Activated T-cell treated with anti-CD3 and anti-CD28 coated beads, Interleukin-2, amount 50 U/mL, for 1 hour (primary cell): ENCODE results near the gene TNP2.

ENCODE experiments used
- DNase-seq: peaks from one replicate; pipeline ENCODE4 v3.0.0-alpha.2; 2020

The TNP2 gene

DNA sequence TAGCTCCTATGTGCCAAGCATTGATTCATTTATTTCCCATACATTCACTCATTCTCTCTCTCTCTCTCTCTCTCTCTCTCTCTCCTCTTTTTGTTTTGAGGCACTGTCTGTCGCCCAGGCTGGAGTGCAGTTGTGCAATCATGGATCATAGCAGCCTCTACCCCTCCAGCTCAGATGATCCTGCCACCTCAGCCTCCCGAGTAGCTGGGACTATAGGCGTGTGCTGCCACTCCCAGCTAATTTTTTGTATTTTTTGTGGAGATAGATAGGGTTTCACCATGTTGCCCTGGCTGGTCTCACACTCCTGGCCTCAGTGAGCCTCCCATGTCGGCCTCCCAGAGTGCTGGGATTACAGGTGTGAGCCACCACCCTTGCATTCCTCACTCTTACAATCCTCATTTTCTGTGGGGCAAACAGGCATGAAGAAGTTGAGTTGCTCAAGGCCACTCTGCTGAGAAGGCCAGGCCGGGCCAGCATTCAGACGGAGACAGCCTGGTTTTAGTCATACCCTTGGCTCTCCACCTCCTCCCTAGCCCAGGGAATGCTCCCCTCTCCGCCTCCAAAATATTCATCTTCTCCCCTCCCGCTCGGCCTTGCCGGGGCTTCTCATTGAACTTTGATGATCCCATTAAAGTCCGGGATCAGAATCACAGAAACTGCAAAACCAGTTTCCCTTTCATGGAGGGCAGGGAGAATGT lies 7.9 kb upstream of the TNP2 start:
- no peak for DNase-seq

- DNase-seq = no peak
Measured at GRCh38 chr16:11276143-11276895, 7.2 kb upstream of the TNP2 start, which contains the start of gene PRM2. PRM2 (minus strand) TSS chr16:11276480; CDS start chr16:11276370, 110 bp downstream.

GRCh38 chr16:11274964-11275363 lies 5.8 kb upstream of the TNP2 start:
- no peak for DNase-seq

DNA sequence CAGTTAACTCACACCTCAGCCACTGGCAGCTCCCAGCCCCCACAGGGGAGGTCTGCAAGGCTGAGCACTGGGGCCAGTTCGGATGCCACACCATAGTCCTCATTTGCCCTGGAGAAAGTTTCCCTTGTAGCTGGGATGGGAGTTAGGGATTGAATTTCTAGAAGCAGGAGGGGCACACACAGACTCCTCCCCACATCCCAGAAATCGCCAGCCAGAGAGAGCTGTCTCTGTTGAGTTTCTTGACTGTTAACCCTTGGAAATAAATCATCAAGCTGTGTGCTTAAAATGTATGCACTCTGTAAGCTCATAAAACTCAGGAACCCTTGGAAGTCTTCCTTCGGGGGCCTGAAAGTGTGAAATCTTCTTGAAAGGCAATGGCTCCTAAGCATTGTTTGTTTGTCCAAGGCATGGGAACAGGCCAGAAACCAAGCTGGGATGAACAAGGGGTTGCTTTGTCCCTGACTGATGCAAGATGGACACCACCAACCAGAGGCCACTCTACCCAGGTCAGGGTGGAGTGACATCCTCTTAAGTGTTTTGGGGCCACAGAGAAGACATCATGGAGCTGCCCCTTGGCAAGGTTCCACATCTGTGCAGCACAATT lies 4.7 kb upstream of the TNP2 start:
- no peak for DNase-seq

GRCh38 chr16:11272921-11273720 lies 4.0 kb upstream of the TNP2 start, which contains the start of gene PRM3:
PRM3 (minus strand) TSS chr16:11273629; CDS start chr16:11273595, 34 bp downstream.
- no peak for DNase-seq

DNA sequence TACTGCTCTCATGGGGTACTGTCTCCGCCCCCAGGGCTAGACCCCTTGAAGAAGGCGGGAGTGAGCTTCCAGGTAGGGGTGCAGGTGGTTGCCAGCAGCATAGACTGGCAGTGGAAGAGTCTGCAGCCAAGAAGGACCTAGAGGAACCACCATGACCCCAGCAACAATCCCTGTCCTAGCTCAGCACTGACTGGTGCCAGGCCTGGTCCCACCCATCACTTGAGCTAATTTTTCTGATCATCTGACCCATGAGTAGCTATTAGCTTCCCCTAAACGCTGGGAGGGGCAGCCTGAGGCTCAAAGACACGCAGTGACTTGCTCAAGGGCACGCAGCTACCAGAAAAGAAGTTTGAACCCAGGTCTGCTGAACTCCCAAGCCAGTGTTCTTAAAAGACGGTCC lies 3.4 kb upstream of the TNP2 start:
- no peak for DNase-seq

DNA sequence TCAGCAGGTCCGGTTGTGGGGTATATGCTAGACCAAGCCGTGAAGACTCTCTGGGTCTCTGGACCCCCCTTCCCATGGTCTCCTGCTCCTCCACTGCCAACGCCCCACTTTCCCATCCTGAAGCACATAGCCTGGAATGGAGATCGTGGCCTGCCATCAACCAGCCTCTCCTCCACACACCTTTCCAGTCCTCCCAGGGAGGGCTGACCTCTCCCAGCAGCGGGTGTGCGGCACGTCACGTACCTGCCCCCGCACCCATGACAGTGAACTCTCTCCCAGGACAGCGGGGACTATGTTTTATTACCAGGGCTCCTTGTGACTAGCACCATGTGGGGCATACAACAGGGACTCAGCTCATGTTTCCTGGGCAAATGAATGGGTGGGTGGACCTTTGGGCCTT lies 2.5 kb upstream of the TNP2 start:
- no peak for DNase-seq

DNA sequence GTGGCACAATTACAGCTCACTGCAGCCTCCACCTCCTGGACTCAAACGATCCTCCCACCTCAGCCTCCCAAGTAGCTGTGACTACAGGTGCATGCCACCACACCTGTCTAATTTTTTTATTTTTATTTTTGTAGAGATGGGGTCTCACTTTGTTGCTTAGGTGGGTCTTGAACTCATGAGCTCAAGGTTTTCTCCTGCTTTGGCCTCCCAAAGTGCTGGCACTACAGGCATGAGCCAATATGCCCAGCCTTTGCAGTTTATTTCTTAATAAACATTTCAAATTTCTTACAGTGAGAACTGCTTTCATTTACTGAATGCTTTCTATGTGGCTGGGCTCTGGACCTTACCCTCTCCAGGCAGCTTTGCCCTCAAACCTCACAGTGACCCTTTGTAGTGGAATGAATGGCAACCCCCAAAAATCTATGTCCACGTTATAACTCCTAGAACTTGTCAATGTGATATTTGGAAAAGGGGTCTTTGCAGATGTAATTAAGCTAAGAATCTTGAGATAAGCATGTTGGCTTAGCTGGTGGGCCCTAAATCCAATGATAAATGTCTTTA lies 1.6 kb upstream of the TNP2 start:
- no peak for DNase-seq

DNA sequence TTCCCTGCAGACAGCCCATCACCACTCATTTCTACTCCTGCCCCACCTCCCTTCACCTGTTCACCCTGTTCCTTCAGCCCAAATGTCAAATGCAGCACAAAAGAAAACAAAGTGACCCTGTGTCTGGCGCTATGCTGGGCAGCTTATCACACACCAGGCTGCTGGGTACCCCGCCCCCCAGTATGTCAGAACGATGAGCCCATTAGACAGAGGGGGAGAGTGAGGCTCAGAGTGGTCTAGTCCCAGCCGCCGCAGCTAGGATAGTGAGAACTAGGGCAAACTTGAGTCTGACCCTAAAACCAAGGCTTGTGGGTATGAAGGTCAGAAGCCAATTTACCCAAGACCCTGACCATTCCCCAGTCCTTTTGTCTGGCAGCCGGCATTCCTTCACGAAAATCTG lies 4.0 kb downstream of the TNP2 start:
- no peak for DNase-seq

GRCh38 chr16:11264155-11264832 lies 4.8 kb downstream of the TNP2 start:
- no peak for DNase-seq

DNA sequence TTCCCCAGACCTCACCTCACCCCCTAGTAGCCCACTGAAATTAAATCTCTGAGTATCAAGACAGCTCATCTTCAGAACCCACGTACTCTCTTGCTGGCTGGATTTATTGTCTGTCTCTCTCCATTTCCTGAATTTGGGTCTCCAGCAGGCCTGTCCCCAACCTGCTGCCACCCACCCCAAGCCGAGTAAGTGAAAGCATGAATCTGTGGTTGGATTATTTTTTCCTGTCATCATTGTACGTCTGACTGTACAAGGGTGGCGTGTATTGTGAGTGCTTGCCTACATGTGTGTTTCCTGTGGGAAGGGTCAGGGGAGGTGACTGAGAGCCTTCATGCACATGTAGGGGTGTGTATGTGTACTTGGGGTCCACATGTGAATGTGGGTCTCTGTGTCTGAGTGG lies 5.4 kb downstream of the TNP2 start:
- no peak for DNase-seq

GRCh38 chr16:11262915-11263314 lies 6.2 kb downstream of the TNP2 start:
- no peak for DNase-seq

DNA sequence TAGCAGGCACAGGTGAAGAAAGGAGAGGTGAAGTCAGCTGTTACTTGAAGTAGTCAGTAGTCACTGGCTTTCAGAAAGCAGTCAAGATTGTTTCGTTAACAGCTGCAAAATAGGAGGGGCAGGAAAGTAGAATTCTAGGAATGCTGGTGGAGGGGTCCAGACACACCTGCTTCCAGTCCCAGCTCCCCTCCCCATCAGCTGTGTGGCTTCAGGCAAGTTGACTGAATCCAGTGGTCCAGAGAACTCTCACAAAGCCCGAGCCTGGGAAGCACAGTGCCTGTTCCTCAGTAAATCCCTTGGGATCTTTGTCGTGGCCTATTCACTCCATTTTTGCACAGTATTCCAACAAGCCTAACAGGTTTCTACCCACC lies 8.5 kb downstream of the TNP2 start:
- DNase-seq = no peak

GRCh38 chr16:11259655-11260595 lies 9.2 kb downstream of the TNP2 start:
- DNase-seq = no peak

- no peak for DNase-seq
Measured at GRCh38 chr16:11258553-11259492, 10.3 kb downstream of the TNP2 start.

GRCh38 chr16:11257131-11257938 lies 11.8 kb downstream of the TNP2 start:
- DNase-seq = peak; percentile 62

DNA sequence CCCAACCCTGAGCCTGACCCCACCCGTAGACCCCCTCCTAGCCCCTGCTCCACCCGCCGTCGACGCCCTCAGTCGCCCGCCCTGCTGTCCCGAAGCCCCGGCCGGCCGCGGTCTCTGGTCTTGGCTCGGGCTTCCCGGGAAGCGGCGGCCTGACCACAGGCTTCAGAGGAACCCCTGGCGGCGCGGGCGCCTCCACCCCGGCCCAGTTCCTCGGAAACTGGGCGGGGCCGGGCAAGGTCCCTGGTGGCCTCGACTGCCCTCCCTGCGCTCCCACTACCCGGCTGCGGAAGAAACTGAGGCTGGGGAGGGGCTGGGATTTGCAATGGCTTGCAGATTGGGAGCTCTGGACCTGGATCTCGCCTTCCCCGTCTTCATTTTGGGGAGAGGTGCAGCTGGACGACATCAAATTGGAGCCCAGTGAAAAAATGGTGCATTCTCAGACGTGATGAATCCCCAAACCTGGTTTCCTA lies 12.4 kb downstream of the TNP2 start:
- no peak for DNase-seq

- DNase-seq = peak; percentile 91
Measured at GRCh38 chr16:11255737-11256660, 13.1 kb downstream of the TNP2 start, which contains the start of gene SOCS1. SOCS1 (minus strand) TSS chr16:11256204; CDS start chr16:11255478, 726 bp downstream.
